ENCODE results near the gene MLLT3. TPM values are rescaled to one million over a fixed set of nuclear protein-coding genes. Genes with fewer than 3 reads are reported as not detected.

Gene MLLT3
- total RNA-seq, 1 donor from 2014 or later = 15.8 TPM

DNA sequence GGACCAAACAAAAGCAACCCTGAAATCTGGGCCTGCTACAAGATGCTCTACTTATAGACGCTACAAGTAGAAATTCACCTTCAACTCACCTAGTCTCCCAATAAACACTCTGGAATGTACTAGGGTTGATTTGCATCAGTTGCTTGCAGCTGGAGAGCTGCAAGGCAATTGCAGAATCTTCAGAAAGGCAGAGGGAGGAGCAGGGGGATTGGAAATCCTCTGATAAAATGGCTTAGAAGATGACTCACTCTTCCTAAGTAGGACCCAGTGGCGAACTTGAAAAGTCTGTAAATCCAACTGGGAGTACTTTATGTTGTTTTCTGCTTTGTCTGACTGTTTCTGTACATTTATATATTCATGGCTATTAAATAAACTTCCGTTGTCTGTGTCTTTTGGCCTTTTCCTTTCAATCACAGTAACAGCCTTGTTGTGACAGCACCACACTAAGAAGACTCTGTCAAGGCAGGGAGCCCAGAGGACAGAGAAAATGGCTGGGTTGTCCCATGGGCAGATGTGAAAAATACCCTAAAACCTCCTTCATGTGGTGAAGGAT is 14.7 kb upstream of the MLLT3 start:
- H3K27me3 ChIP-seq (ENCODE audit: control insufficient read depth, insufficient read depth, low read length) = no peaks in the 10 kb centered on the region
- DNase-seq (ENCODE audit: low read depth) (no peak), FAIRE-seq (no peak)
- no peak for TF ChIP-seq CTCF (IDR thresholded peaks at IDR 0.05; ENCODE audit: insufficient read depth, low read length, severe bottlenecking)
- H3K4me3 ChIP-seq (ENCODE audit: low read depth, low read length) = no peak overlapping the region
- no peaks in the 10 kb centered on the region for H3K36me3 ChIP-seq (ENCODE audit: control insufficient read depth, insufficient read depth, low read length)

GRCh38 chr9:20634895-20635294 is 12.6 kb upstream of the MLLT3 start:
- no peak for DNase-seq (ENCODE audit: low read depth)
- no peak for TF ChIP-seq CTCF (IDR thresholded peaks at IDR 0.05; ENCODE audit: insufficient read depth, low read length, severe bottlenecking)
- H3K36me3 ChIP-seq (ENCODE audit: control insufficient read depth, insufficient read depth, low read length) = no peaks in the 10 kb centered on the region
- no peak overlapping the region for H3K4me3 ChIP-seq (ENCODE audit: low read depth, low read length)
- no peaks in the 10 kb centered on the region for H3K27me3 ChIP-seq (ENCODE audit: control insufficient read depth, insufficient read depth, low read length)
- no peak for FAIRE-seq

GRCh38 chr9:20632705-20633104 is 10.4 kb upstream of the MLLT3 start:
- no peak for TF ChIP-seq CTCF (IDR thresholded peaks at IDR 0.05; ENCODE audit: insufficient read depth, low read length, severe bottlenecking)
- no peaks in the 10 kb centered on the region for H3K27me3 ChIP-seq (ENCODE audit: control insufficient read depth, insufficient read depth, low read length)
- FAIRE-seq (no peak), DNase-seq (ENCODE audit: low read depth) (no peak)
- H3K36me3 ChIP-seq (ENCODE audit: control insufficient read depth, insufficient read depth, low read length) = no peaks in the 10 kb centered on the region
- H3K4me3 ChIP-seq (ENCODE audit: low read depth, low read length) = no peak overlapping the region

- TF ChIP-seq CTCF (IDR thresholded peaks at IDR 0.05; ENCODE audit: insufficient read depth, low read length, severe bottlenecking) = no peak
- Histone ChIP-seq H3K4me3 (ENCODE audit: low read depth, low read length) (no peak overlapping the region), H3K27me3 (ENCODE audit: control insufficient read depth, insufficient read depth, low read length) (no peaks in the 10 kb centered on the region), H3K36me3 (ENCODE audit: control insufficient read depth, insufficient read depth, low read length) (no peaks in the 10 kb centered on the region)
- DNase-seq (ENCODE audit: low read depth) = no peak
- no peak for FAIRE-seq
Measured at GRCh38 chr9:20630241-20630943, 8.1 kb upstream of the MLLT3 start.

GRCh38 chr9:20625003-20625349 is 2.7 kb upstream of the MLLT3 start:
- TF ChIP-seq CTCF (IDR thresholded peaks at IDR 0.05; ENCODE audit: insufficient read depth, low read length, severe bottlenecking) = no peak
- Histone ChIP-seq H3K36me3 (ENCODE audit: control insufficient read depth, insufficient read depth, low read length) (no peaks in the 10 kb centered on the region), H3K27me3 (ENCODE audit: control insufficient read depth, insufficient read depth, low read length) (no peaks in the 10 kb centered on the region), H3K4me3 (ENCODE audit: low read depth, low read length) (no peak overlapping the region)
- no peak for DNase-seq (ENCODE audit: low read depth)
- no peak for FAIRE-seq

Data from bronchial epithelial cell (primary cell).